Measurements from ENCODE around the gene GPR15LG.

- TF ChIP-seq CTCF (IDR thresholded peaks at IDR 0.05) (no peak), ZFX (IDR thresholded peaks at IDR 0.05; ENCODE audit: borderline replicate concordance) (no peak)
These were observed 27.1 kb downstream of the GPR15LG start for GRCh38 chr10:84200537-84201243.
